DMS 273 (cell line): ENCODE data around the gene DAPK1.

Experiments
- DNase-seq: peaks from one replicate; lab custom pipeline; 2025; ENCODE audit not compliant: unreplicated experiment; lab: John Stamatoyannopoulos, UW

DAPK1 gene

DNA sequence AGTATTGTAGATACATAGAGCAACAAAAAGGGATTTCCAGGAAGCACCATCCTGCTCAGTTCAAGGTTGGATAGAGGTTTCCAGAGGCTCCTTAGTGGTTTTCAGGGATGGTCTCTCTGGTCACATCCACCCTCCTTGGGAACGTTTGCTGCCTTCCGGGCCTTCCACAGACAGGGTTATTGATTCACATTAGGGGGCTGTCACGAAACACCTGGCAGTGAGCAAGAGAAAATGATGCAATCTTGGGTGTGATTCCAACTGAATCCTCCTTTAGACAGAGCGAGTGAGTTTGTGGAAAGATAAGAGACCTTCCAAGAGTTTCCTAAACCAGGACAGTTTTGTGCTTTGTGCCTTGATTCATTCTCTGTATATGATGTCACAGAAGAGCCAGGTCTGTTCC is 184.4 kb downstream of the DAPK1 start:
- DNase-seq: no peak

DNA sequence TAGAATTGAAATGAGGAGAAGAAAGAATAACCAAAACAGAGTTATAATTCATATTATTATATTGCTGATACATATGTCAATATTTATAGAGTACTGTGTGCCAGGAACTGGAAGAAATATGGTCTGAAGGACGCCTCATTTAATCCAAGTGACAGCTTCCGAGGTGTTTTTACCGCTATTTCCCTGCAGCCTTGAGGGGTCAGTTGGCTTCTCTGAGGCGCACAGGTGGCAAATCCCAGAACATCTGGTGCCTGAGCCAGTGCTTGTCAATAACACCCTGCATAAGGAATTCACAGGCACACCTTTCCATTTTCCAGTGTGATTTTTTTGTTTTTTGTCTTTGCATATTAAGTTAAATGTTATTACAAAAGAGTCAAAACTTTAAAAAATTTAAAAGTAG is 185.0 kb downstream of the DAPK1 start:
- peak; percentile 54 for DNase-seq

DNA sequence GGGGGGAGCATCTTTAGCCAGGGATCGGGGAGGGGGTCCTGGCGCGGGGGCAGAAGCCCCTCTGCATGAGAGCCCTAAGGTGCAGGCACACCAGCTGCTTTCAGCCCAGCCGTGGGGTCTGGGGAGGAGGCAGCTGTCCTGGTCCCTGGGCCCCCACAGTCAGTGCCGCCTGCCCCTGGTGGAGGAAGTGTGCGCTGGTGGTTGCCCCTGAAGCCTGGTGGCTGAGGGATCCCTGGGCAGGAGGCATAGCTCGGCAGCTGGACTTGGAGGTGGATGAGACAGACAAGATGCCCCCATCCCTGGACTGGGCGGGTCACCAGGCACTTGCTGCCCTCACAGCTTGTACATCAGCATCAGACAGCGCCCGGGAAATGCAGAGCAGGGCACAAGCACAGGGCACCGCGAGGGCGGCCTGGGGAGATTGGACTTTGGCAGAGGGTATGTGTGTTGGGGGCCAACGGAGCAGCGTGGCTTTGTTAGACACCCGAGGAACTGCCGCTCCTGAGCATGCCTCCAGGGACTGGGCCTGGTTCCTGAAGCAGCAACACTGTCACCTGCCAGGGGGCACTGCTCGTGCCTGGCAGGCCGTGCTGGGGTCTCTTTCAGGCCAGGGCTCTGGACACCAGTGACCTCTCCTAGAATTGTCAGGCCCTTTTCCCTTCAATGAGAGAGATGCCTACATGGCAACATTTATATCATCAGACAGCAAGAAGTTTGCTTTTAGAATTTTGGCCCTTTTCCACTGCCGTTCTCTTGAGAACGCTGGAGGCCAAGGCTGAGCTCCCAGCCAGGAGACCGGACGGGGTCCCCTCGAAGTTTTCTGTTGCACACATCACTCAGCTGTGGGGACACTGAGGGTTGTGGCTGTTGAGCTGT is 186.3 kb downstream of the DAPK1 start:
- DNase-seq: no peak

DNA sequence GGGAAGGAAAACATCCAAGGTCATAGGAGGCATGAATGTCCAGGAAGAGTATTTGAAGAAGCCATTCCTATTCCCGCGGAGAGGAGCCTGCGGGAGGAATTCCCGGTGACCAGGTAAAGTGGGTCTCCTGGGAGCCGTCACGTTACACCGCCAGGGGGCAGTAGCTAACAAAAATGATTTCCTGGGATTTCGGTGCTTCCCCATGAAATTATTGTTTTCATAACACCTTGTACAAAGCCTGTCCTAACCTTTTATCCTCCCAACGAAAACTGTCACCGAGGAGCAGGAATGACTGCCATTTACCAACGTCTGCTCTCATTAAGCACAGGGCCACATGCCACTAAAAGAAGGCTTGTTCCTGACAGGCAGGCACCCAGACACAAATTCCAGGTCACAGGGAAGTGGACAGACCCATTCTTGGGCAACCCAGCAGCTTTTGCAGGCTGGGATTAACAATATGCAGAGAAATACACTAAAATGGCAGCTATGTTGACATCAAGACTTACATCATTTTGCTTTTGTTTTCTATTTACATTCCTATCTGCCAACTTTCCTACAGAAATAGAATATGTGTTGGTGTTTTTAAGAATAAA is 187.1 kb downstream of the DAPK1 start:
- peak; percentile 45 for DNase-seq

DNA sequence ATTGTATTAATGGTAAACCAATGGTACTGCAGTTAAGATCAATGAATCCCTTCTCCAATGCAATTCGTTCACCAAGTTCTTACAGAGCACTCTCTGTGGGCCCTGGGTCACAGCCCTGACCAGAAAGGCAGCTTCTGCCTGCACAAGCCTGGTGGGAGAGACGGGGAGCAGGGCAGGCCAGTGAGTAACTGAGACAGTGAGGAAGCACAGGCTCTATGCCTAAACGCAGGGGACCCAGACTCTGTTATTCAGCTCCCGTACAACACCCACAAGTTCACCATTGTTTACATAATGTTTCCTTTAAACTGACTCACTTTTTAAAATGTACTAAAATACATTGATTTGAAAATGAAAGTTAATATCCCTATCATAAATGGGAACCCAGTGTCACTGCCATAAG is 187.8 kb downstream of the DAPK1 start:
- DNase-seq: no peak

DNA sequence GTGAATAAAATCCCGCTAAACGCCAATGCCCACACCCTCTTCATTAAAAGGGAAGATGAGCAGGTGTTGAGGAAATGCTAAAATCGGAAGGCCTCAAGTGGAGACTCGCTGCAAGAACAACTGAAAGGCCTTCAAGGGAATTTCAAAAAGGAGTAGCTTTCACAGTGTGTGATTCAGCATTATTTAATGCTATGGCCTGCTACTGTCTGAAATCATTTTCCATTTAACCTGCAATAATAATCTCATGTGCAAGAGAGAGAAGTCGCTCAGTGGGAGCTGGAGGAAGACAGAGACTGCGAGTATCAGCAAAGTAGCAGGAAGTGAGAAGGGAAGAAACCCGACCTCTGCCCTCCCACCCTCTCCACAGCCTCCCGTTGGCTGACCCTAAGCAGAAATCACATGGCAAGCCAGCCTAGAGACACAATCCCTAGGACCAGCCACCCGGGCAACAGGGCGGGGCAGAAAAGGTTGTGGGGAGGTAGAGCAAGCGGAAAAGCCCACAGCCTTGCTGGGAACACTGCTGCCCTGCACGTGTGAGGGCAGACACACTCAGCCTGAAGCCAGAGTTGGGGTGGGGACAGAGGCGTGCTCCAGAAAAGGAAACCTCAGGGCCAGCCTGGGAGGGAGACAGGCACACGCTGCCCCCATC is 188.3 kb downstream of the DAPK1 start:
- no peak for DNase-seq

DNA sequence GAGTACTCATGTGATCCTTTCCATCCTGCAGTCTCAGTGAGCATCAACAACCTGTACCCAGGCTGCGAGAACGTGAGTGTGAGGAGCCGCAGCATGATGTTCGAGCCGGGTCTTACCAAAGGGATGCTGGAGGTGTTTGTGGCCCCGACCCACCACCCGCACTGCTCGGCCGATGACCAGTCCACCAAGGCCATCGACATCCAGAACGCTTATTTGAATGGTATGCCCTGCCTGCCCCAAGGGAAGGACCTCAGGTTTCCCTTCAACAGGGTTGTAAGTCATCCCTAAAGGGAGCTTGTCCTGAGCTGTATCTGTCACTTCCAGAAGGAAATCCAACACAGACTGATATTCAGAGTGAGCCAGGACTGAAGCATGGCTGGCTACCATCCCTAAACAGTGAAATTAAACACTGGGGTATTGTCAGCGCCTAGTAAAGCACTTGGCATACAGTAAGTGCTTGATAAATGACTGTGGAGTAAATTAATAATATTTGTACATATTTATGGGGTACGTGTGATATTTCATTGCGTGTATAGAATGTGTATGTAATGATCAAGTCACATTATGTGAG is 188.9 kb downstream of the DAPK1 start:
- DNase-seq: no peak

DNA sequence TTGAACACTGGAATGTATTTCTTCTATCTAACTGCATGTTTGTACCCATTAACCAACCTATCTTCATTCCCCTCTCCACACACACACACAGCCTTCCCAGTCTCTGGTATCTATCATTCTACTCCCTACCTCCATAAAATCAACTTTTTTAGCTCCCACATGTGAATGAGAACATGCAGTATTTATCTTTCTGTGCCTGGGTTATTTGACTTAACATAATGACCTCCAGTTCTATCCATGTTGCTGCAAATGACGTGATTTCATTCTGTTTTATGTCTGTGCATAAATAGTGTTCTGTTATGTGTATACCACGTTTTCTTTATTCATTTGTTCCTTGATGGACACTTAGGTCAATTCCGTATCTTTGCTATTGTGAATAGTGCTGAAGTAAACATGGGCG is 189.5 kb downstream of the DAPK1 start:
- DNase-seq: no peak

DNA sequence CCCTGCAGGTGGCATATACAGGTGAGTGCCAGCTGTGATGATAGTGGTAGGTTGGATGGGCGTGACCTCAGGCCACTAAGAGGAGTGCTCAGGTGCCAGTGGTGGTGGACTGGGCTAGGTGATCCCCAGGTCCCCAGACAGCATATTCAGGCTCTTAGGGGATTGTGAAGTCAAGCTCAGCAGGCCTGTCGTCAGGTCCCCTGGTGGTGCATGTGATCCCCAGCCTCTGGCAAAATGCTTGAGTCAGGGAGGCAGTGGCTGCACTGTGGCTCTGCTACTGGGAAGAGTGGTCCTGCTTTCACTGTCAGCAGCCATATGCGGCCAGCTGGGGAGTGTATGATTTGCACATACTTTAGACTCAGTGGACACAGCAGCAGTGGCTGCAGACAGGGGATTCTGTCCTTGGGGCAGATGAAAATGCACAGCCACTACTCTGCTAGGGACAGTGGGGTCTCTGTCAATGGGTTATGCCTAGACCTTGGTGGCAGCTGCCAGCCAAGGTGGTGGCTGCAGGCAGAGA is 196.6 kb downstream of the DAPK1 start:
- no peak for DNase-seq

DNA sequence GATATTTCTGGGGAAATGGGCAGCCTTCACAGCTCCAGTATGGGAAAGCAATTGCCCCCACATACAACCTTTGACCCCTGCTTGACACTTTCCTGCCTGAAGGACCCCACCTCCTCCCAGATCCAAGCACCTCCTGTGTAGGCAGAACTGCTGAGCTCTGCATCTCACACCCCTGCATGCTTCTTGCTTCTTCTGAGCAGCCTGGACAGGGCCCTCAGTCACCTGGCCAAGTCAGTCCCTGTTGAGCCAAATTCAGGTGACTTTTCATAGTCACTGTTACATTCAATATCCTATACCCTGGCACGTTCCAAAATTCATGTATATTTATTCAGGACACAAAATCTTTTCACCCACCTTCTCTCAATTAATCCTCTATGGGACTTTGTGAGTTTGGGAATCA is 197.9 kb downstream of the DAPK1 start:
- DNase-seq: no peak

DNA sequence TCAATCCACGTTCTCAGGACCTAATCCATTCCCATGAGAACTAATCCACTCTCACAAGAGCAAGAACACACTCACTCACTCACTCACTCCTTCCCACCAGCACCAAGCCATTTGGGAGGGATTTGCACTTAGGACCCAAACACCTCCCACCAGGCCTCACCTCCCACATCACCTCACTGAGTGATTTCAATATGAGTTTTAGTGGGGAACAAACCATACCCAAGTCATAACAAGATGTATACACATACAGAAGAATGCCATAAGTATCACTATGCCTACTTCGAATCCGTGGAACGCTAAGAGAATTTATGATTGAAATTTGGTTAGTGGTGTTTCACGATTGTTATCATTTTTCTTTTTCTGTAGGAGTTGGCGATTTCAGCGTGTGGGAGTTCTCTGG is 199.0 kb downstream of the DAPK1 start:
- DNase-seq: no peak

DNA sequence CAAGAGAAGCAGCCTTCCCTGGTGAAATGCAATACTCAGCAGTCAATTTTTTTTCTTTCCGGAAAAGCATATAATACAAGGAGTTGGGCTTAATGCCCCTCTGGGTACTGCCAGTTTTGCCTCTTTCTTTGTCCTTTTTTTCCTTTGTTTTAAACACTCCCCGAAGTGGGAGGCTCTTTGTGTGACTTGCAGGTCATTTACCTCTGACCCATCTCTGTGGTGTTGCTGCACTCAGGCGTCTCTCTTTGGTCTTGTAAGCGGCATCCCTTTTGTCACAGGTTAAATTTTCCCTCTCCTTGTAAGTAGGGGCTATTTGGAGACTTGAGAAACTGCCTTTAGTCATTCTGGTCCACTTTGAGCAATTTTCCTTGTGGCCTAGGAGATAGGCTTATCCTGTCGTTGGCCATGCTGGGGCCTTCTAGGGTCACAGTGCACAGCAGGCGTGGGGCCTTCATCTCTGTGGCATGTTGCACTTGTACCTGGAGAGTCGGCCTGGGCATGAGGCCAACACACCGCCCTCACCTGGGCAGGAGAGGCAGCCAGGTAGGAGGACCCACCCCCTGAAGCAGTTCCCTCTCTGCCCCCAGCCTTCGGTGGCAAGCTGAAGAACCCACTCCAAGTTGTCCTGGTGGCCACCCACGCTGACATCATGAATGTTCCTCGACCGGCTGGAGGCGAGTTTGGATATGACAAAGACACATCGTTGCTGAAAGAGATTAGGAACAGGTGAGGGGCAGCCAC is 200.6 kb downstream of the DAPK1 start:
- DNase-seq: no peak

DNA sequence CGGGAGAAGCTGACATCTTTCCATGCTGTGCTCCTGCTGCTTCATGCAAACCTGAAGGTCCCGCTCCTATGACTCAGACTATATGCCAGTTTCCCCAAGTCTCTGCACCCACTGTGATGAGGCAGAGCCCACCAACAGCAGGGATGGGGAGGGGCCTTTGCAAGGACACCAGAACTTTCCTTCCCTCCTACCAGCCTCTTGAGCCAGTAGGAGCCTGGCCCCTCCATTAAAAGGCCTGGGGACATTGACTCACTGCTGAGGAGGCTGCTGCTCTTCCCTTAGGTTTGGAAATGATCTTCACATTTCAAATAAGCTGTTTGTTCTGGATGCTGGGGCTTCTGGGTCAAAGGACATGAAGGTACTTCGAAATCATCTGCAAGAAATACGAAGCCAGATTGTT is 202.2 kb downstream of the DAPK1 start:
- DNase-seq: no peak

DNA sequence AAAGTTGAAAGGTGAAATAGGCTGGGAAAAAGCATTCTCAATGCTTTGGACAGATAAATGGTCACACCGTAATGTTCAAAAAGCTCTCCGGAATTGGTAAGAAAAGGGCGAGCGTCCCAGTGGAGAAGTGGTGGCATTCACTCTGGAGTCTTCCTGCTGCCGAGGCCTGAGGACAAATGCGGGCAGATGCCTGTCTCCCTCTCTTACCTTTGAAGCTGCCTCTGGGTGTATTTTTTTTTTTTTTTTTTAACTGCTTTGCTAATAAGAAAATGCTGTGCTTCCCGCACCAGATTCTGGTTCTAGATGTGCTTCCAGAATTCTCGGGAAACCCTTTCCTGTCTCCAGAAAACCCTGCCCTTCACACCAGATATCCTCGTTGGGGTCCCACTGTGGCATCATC is 203.8 kb downstream of the DAPK1 start:
- DNase-seq: no peak

DNA sequence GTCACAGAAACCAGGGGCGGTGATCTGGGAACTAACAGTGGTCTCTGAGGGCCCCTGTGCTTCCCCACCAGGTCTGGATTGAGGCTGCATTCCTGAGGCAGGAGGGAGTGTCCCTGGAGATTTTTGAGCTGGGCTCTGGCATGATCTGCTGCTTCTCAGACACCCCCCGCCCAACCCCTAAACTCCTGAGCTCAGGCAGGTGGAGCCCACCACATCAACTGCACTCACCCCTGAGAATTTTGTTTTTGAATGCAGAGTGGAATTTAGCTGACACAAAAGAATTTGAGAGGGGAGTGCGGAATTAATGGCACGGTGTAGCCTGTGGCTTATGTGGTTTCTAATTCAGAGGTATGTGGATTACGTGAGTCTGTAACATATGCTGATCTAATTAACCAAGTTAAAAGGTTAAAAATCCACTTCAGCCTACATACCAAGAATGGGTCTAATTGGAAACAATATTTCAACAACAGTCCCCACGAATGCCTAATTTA is 204.3 kb downstream of the DAPK1 start:
- no peak for DNase-seq

DNA sequence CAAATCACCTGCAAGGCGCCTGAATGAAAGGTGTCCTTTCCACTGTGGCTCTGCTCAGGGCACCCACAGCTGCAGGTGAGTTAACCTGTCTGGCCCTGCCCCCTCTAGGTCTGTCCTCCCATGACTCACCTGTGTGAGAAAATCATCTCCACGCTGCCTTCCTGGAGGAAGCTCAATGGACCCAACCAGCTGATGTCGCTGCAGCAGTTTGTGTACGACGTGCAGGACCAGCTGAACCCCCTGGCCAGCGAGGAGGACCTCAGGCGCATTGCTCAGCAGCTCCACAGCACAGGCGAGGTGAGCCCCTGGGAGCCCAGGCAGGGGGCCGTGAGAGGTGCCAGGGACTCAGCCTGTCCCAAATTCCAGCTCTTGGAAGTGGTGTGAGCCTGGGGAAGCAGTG is 205.3 kb downstream of the DAPK1 start:
- no peak for DNase-seq

DNA sequence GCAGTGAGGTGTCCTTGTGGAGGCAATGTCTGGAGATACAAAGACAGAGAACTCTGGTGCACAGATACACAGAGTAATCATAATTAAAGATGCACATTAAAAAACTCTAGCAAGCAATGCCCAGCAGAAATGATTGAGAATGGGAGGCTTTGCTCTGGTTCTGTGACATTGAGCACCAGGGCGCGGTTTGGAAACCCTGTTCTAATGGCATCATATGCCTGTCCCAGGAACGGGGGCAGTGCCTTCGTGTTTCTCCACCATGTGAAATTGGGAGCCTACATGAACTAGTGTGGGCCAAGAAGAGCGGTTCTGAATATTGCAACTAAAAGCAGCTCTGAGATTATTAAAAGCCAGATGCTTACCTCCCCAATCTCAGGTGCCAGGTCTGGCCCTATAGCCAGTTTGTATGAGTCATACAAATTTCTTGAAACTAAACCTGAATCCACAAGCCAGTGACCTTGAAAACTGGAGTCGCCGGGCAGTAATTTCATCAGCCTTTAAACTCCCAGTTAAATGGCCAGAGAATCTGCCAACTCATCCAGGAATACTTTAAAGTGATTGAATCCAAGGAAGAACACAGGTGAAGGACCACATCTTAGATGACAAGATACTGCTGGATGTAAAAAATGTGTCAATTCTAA is 206.1 kb downstream of the DAPK1 start:
- no peak for DNase-seq

DNA sequence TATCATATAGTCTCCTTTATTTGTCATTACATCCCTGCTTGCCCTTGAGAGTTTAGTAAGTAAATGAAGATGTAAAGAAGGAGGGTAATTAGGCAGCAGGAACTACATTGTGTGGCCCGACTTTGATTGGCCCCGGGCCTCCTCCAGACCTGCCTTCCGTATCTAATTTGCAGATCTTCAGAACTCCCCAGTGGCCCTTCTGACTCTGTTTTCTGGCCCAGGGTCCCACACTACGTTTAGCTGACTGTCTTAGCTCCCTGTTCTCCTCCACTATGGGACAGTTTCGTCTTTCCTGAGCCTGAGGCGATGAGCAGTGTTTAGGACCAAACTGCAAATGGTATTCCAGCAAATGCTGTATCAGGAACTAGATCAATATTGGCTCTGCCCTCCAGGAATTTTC is 206.7 kb downstream of the DAPK1 start:
- DNase-seq: no peak

DNA sequence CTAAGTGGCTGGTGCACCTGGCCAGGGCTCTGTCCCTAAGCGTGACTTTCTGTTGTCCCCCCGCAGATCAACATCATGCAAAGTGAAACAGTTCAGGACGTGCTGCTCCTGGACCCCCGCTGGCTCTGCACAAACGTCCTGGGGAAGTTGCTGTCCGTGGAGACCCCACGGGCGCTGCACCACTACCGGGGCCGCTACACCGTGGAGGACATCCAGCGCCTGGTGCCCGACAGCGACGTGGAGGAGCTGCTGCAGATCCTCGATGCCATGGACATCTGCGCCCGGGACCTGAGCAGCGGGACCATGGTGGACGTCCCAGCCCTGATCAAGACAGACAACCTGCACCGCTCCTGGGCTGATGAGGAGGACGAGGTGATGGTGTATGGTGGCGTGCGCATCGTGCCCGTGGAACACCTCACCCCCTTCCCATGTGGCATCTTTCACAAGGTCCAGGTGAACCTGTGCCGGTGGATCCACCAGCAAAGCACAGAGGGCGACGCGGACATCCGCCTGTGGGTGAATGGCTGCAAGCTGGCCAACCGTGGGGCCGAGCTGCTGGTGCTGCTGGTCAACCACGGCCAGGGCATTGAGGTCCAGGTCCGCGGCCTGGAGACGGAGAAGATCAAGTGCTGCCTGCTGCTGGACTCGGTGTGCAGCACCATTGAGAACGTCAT is 208.5 kb downstream of the DAPK1 start:
- no peak for DNase-seq
